NCI-H526 treated with DMSO at 0.1 percent for 48 hours (cell line): ENCODE data around the gene MATN3.
A peak's percentile ranks its signal among the peaks of the same experiment; 100 is the strongest.
"Not testable (repeated sequence)": the region's sequence is repeated elsewhere in the genome, so short reads cannot be mapped to it uniquely, and the experiment has no call there.

Experiments
- DNase-seq: peaks from one replicate; lab custom pipeline; 2025; lab: John Stamatoyannopoulos, UW

MATN3 gene

GRCh38 chr2:20012282-20013125 lies at the start of gene MATN3:
Gene MATN3, minus strand, starts transcription at chr2:20012668. Its CDS starts 37 bp downstream, at chr2:20012631.
- DNase-seq = no peak

GRCh38 chr2:20061940-20062339 lies 49.5 kb upstream of the MATN3 start:
- no peak for DNase-seq

GRCh38 chr2:20061476-20061875 lies 49.0 kb upstream of the MATN3 start:
- no peak for DNase-seq

- no peak for DNase-seq
Measured at GRCh38 chr2:20060106-20060505, 47.6 kb upstream of the MATN3 start.

- DNase-seq = no peak
Measured at GRCh38 chr2:20057268-20057667, 44.8 kb upstream of the MATN3 start.

GRCh38 chr2:20054931-20055330 lies 42.5 kb upstream of the MATN3 start:
- DNase-seq = no peak

- DNase-seq = no peak
Measured at GRCh38 chr2:20054119-20054518, 41.7 kb upstream of the MATN3 start.

- DNase-seq = peak; percentile 5
Measured at GRCh38 chr2:20052861-20053281, 40.4 kb upstream of the MATN3 start.

GRCh38 chr2:20052229-20052851 lies 39.9 kb upstream of the MATN3 start:
- DNase-seq = no peak

- DNase-seq = peak; percentile 98
Measured at GRCh38 chr2:20051532-20052228, 39.2 kb upstream of the MATN3 start, which contains the start of gene LAPTM4A. Gene LAPTM4A, minus strand, starts transcription at chr2:20051628. Its CDS starts 108 bp downstream, at chr2:20051520.

GRCh38 chr2:20050646-20051531 lies 38.4 kb upstream of the MATN3 start:
- DNase-seq = peak; percentile 35

- DNase-seq = peak; percentile 23
Measured at GRCh38 chr2:20050104-20050645, 37.7 kb upstream of the MATN3 start.

- DNase-seq = no peak
Measured at GRCh38 chr2:20049637-20050036, 37.2 kb upstream of the MATN3 start.

- DNase-seq = no peak
Measured at GRCh38 chr2:20048488-20049448, 36.3 kb upstream of the MATN3 start.

GRCh38 chr2:20045712-20046292 lies 33.3 kb upstream of the MATN3 start:
- DNase-seq = not testable (repeated sequence)

- DNase-seq = no peak
Measured at GRCh38 chr2:20044778-20045177, 32.3 kb upstream of the MATN3 start.

- DNase-seq = no peak
Measured at GRCh38 chr2:20042531-20042930, 30.1 kb upstream of the MATN3 start.

GRCh38 chr2:20040489-20041172 lies 28.2 kb upstream of the MATN3 start:
- DNase-seq = no peak

- DNase-seq = no peak
Measured at GRCh38 chr2:20037660-20038059, 25.2 kb upstream of the MATN3 start.
